Glutamatergic neuron (in vitro differentiated cells): ENCODE measurements around the gene B4GALT5. TPM values are rescaled to one million over a fixed set of nuclear protein-coding genes. Genes with fewer than 3 reads are reported as not detected.

Experiments
- DNase-seq: peaks from one replicate; pipeline ENCODE4 v3.0.0; 2022
- H3K27ac Mint-ChIP-seq: one replicate; pipeline ENCODE4 v1.8.0; 2020; ENCODE audit warnings: mild to moderate bottlenecking, mixed read lengths, inconsistent platforms; ENCODE audit not compliant: unreplicated experiment
- H3K27me3 Mint-ChIP-seq: one replicate; pipeline ENCODE4 v1.8.0; 2020; ENCODE audit warnings: mild to moderate bottlenecking, moderate library complexity, mixed read lengths, inconsistent platforms; ENCODE audit not compliant: unreplicated experiment
- H3K36me3 Mint-ChIP-seq: one replicate; pipeline ENCODE4 v1.8.0; 2020; ENCODE audit warnings: mild to moderate bottlenecking, mixed read lengths, inconsistent platforms; ENCODE audit not compliant: unreplicated experiment
- H3K4me1 Mint-ChIP-seq: one replicate; pipeline ENCODE4 v1.8.0; 2020; ENCODE audit warnings: mild to moderate bottlenecking, low read depth, mixed read lengths, inconsistent platforms; ENCODE audit not compliant: unreplicated experiment
- H3K4me3 Mint-ChIP-seq: one replicate; pipeline ENCODE4 v1.8.0; 2020; ENCODE audit warnings: mild to moderate bottlenecking, mixed read lengths, inconsistent platforms; ENCODE audit not compliant: unreplicated experiment
- H3K9me3 Mint-ChIP-seq: one replicate; pipeline ENCODE4 v1.8.0; 2020; ENCODE audit warnings: mild to moderate bottlenecking, moderate library complexity, mixed read lengths, inconsistent platforms; ENCODE audit not compliant: unreplicated experiment
- total RNA-seq: library from RNA; stranded (reverse); fragmentation: NEBNext Ultra II Directional; extraction: Animal tissue kit (Norgen Biotek cat#: 25700); gene quantifications from one replicate; pipeline ENCODE4 v1.2.1, GENCODE V29; 2021; ENCODE audit not compliant: unreplicated experiment
- TF ChIP-seq, protein P1 (sequence below): fragments of 200-600 bp; sonication (generic); IDR thresholded peaks from one replicate; pipeline ENCODE4 v1.5.0; 2021; ENCODE audit not compliant: partially characterized antibody, unreplicated experiment

The B4GALT5 gene
- total RNA-seq, 1 donor from 2014 or later: 61.3 TPM

DNA sequence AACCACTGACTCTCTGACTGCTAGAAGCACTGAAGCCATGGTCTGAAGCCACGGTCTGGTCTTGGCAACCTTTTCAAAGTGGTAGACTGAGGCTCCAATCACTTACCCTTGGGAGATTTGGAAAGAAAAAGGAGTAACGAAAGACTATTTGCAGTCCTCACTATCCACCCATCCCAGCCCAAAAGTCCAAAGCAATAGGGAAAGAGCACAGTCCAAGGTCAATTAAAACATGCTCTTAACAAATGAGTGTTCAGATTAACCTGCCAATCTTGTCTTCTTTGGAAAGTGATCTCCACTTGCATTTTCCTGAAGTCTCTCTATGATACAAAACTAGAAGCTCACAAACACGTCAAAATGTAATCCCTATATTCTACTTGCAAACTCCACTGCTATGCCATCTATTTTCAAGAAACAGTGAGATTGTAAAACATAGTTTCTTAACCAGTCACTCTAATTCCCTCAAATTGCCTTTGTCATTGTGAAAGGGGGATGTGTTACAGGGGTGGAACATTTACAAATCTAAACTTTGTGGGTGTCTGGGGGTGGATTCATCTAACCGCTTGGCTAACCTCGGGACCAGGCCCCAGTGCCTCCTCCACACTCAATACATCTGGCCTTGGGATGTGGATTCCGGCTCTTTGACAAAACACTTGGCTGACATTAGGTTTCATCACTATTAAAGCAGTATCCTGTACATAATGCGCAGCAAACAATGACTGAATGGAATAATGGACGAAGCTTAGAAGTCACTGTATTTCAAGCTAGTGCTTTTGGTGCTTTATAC, 56.4 kb downstream of the B4GALT5 start:
- Mint-ChIP-seq H3K9me3 (peaks cover 3% of the 10 kb centered on the region), H3K4me3 (no peak overlapping the region), H3K4me1 (peaks cover 1% of the 10 kb centered on the region), H3K27me3 (peaks cover 5% of the 10 kb centered on the region), H3K36me3 (peaks cover 4% of the 10 kb centered on the region), H3K27ac (no peak overlapping the region)
- DNase-seq: no peak
- TF ChIP-seq, protein P1, sequence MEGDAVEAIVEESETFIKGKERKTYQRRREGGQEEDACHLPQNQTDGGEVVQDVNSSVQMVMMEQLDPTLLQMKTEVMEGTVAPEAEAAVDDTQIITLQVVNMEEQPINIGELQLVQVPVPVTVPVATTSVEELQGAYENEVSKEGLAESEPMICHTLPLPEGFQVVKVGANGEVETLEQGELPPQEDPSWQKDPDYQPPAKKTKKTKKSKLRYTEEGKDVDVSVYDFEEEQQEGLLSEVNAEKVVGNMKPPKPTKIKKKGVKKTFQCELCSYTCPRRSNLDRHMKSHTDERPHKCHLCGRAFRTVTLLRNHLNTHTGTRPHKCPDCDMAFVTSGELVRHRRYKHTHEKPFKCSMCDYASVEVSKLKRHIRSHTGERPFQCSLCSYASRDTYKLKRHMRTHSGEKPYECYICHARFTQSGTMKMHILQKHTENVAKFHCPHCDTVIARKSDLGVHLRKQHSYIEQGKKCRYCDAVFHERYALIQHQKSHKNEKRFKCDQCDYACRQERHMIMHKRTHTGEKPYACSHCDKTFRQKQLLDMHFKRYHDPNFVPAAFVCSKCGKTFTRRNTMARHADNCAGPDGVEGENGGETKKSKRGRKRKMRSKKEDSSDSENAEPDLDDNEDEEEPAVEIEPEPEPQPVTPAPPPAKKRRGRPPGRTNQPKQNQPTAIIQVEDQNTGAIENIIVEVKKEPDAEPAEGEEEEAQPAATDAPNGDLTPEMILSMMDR: no peak

DNA sequence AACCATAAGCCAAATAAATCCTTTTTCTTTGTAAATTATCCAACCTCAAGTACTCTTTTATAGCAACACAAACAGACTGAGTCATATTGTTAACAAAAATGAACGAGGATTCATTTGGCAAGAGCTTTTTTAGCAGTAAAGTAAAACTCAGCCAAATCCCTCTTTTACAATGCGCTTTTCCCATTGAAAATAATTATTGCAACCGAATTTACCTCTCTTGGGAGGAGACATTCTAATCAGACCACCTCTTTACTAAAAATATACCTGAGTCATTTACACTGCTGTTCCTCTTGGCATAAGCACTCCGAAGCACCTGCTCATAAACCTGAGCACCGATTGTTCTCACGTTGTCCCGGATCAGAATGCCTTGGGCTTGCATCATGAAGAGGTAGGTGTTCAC, 57.4 kb downstream of the B4GALT5 start:
- Mint-ChIP-seq H3K4me3 (no peak overlapping the region), H3K4me1 (peaks cover 1% of the 10 kb centered on the region), H3K27me3 (peaks cover 5% of the 10 kb centered on the region), H3K9me3 (peaks cover 3% of the 10 kb centered on the region), H3K36me3 (peaks cover 4% of the 10 kb centered on the region), H3K27ac (no peak overlapping the region)
- no peak for DNase-seq
- TF ChIP-seq, protein P1: no peak

DNA sequence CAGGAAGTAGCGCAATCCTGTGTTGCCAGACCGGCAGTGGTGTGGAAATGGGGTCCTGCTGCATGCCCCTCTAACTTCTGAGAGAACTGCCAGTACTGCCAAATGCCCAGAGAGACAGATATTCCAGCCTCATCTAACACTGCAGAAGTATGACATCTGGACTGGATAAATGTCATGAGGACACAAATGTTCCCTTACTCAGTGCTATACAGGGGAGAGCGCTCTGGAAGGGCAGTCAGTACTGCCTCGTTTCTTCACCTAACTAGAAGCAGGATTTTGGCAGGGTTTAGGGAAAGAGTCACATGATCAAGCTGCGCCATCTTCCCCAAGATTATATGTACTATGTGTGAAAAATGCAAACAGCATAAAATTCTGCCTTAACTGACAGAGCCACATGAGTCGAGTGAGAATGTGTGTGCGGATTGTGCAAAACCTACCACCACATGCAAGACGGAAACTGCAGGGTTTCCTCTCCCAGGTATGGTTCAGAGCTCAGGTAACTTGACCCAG, 59.7 kb downstream of the B4GALT5 start:
- Mint-ChIP-seq H3K4me3 (no peak overlapping the region), H3K27ac (no peak overlapping the region), H3K9me3 (peaks cover 3% of the 10 kb centered on the region), H3K4me1 (peaks cover 3% of the 10 kb centered on the region), H3K36me3 (peaks cover 4% of the 10 kb centered on the region), H3K27me3 (peaks cover 5% of the 10 kb centered on the region)
- DNase-seq: no peak
- TF ChIP-seq, protein P1: no peak

DNA sequence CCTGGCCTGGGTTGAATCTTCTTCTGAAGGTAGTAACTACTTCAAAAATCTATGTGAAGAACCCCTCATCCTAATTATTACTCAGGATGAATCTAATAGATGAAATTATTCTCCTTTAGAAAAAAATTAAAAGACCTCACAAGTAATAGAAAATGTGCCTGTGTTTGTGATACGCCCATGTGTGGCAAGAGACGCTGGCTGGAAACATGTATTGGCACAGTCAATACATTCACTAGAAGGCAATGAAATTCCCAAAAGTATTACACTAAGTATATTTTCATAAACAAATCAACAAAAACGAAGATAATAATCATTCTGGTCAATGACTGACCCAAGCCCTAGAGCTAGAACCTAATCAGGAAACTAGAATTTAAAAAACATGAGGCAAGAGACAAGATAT, 64.0 kb downstream of the B4GALT5 start:
- Mint-ChIP-seq H3K27ac (no peak overlapping the region), H3K4me3 (no peak overlapping the region), H3K4me1 (peaks cover 15% of the 10 kb centered on the region), H3K9me3 (peaks cover 3% of the 10 kb centered on the region), H3K27me3 (peaks cover 5% of the 10 kb centered on the region), H3K36me3 (peaks cover 6% of the 10 kb centered on the region)
- TF ChIP-seq, protein P1: no peak
- no peak for DNase-seq

DNA sequence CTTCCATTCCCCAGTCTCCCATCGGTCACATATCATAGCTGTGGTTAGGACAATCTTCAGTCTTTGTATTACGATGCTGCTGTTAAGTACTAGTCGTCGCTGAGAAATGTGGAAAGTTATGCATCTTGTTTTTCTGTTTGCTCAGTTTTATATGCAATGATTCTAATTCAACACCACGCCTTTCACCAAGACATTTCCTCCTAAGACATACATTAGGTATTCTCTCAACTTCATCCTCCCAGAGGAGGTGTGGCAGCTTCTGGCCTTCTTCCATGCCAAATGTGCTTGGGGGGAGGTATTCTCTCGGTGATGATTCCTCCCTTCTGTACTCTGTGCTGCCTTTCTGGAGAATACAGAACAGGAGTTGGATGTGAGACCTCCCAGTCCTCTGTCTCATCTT, 66.1 kb downstream of the B4GALT5 start:
- Mint-ChIP-seq H3K4me1 (peaks cover 13% of the 10 kb centered on the region), H3K4me3 (no peak overlapping the region), H3K9me3 (no peaks in the 10 kb centered on the region), H3K27me3 (peaks cover 4% of the 10 kb centered on the region), H3K27ac (no peak overlapping the region), H3K36me3 (peaks cover 6% of the 10 kb centered on the region)
- DNase-seq: no peak
- TF ChIP-seq, protein P1: no peak
